ENCODE results near the gene GRXCR2.

Gene GRXCR2

GRCh38 chr5:145846081-145846480, 26.7 kb downstream of the GRXCR2 start:
- TF ChIP-seq, protein P1, sequence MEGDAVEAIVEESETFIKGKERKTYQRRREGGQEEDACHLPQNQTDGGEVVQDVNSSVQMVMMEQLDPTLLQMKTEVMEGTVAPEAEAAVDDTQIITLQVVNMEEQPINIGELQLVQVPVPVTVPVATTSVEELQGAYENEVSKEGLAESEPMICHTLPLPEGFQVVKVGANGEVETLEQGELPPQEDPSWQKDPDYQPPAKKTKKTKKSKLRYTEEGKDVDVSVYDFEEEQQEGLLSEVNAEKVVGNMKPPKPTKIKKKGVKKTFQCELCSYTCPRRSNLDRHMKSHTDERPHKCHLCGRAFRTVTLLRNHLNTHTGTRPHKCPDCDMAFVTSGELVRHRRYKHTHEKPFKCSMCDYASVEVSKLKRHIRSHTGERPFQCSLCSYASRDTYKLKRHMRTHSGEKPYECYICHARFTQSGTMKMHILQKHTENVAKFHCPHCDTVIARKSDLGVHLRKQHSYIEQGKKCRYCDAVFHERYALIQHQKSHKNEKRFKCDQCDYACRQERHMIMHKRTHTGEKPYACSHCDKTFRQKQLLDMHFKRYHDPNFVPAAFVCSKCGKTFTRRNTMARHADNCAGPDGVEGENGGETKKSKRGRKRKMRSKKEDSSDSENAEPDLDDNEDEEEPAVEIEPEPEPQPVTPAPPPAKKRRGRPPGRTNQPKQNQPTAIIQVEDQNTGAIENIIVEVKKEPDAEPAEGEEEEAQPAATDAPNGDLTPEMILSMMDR (IDR thresholded peaks at IDR 0.05) = no peak

DNA sequence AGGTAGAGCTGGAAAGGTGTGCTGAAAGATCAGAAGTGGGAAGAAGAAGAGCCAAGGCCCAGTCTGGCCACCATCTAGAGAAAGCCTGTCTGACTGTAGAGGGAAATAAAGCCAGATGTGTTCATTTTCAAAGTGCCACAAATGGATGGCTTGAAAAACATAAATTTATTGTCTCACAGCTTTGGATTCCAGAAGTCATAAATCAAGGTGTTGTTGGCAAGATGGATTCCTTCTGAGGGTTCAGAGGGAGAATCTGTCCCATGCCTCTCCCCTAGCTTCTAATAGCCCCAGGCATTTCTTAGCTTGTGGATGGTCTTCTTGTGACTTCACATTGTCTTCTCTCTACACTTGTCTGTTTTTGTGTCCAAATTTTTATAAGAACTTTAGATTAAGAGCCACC, 31.5 kb downstream of the GRXCR2 start:
- TF ChIP-seq, protein P1 (IDR thresholded peaks at IDR 0.05) = no peak

GRCh38 chr5:145840458-145841132, 32.2 kb downstream of the GRXCR2 start:
- TF ChIP-seq, protein P1 (IDR thresholded peaks at IDR 0.05) = no peak

DNA sequence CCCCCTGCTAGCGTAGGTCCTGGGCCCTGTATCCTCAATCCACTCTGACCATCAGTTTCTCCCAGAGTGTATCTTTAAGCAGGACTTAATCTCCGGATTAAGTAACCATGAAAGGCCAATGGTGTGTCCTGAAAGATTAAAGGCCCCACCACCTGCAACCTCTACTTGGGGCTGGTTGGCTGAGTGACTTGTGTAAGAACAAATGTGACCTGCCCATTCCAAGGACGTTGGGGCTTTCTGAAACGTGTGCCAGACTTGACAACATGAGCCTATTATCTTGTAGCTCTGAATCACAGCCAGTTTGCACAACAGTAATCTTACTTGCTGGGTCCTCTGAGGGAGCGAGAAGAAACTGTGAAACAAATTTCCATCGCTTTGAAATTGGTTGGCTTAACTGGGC, 34.5 kb downstream of the GRXCR2 start:
- TF ChIP-seq, protein P1 (IDR thresholded peaks at IDR 0.05) = no peak

DNA sequence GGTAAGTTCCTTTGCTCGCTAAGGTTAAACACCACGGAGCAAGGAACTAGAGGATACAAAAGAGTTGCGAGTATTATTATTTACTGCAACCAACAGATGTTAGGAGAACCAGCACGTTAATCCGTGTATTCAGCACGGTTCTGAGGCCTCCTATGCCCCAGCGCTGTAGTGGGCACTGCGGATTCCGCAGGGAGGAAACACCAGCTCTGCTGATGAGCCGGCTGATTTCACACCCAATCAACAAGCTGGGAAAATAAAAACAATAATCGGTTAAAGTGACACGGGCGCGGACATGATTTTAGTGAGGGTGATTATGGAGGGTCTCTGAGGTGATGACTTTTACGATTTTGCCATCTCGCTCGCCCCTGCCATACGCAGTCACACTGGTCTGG, 37.0 kb downstream of the GRXCR2 start:
- TF ChIP-seq, protein P1 (IDR thresholded peaks at IDR 0.05) = no peak

DNA sequence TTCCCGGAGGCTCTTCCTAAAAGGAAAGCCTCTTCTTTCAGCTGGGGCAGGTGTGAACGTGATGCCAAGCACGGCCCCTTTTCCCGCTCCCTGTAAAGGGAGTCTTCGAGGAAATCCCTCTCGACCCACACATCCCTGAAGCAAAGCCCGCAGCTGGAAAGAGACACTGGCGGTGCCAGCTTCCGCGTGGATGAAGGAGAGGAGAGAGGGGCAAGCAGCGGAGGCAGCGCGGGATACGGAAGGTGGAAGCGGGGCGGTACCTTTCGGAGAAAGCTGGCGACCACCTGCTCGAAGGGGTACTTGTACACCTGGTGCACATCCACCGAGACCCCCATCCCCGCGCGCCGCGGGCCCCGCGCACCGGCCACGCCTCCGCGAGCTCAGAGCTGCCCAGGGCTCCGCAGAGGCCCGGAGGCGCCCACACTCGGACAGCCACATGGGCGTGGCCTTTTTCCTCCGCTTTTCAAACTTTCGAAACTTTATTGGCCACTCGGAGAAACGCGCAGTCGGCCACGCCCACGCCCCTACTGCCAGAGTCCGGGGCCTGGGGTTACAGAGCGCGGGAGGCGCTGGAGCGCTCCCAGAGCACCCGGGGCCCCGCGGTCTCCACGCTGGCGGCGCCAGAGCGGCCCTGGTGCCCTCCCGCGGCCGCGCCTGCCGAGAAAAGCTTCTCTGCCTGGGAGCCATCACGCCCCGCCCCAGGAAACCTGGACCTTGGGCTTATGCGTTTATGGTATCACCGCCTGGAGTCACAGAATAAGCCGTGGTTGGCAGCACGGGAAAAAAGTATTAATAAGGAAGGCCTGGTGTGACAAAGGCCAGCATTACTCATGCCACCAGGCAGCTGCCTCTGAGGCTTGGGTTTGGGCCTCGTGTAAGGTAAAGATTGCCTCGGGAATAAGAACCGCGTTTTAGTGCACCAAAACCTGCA, 37.6 kb downstream of the GRXCR2 start, which contains the start of gene PRELID2:
PRELID2 (minus strand) TSS at position 426 of the 931 bp plus-strand sequence; CDS start at position 335, 91 bp downstream.
- TF ChIP-seq, protein P1 (IDR thresholded peaks at IDR 0.05) = no peak

DNA sequence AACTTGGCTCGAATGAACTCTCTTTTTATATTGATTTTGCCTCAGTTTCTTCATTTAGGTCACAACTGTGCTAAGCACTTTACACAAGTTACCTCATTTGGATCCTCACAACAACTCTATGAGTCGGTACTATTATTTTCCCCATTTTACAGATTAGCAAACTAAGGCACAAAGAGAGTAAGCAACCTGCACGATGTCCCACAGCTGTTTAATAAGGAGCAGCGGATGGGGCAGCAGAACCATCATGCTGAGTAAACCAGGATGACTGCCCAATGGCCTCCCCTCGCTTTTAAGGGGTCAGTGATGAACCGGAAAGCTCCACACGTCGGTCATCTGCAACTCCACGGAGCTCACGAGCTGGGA, 38.3 kb downstream of the GRXCR2 start:
- TF ChIP-seq, protein P1 (IDR thresholded peaks at IDR 0.05) = no peak
